ENCODE measurements around the gene MROH2A.

MROH2A gene

GRCh38 chr2:233766416-233766815 lies 11.7 kb upstream of the MROH2A start:
- DNase-seq (ENCODE audit: low spot score): no peak

DNA sequence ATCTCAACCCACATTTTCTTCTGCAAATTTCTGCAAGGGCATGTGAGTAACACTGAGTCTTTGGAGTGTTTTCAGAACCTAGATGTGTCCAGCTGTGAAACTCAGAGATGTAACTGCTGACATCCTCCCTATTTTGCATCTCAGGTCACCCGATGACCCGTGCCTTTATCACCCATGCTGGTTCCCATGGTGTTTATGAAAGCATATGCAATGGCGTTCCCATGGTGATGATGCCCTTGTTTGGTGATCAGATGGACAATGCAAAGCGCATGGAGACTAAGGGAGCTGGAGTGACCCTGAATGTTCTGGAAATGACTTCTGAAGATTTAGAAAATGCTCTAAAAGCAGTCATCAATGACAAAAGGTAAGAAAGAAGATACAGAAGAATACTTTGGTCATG lies 10.1 kb upstream of the MROH2A start:
- DNase-seq (ENCODE audit: low spot score): no peak

- no peak for DNase-seq (ENCODE audit: low spot score)
These were observed 8.9 kb upstream of the MROH2A start for GRCh38 chr2:233769260-233769659.

GRCh38 chr2:233772153-233772552 lies 6.0 kb upstream of the MROH2A start:
- no peak for DNase-seq (ENCODE audit: low spot score)

DNA sequence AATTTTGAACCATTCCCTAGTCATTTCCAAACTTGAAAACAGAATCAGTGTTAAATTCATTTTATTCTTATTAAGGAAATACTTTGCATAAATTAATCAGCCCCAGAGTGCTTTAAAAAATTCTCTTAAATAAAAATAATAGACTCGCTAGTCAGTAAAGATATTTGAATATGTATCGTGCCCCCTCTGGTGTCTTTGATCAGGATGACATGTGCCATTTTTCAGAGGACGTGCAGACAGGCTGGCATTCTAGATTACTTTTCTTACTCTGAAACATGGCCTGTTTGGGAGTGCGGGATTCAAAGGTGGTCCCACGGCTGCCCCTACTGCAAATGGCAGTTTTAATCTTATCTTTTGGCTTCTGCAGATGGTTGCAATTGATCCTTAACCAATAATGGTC lies 5.5 kb upstream of the MROH2A start:
- DNase-seq (ENCODE audit: low spot score): no peak

GRCh38 chr2:233773854-233774253 lies 4.3 kb upstream of the MROH2A start:
- DNase-seq (ENCODE audit: low spot score): no peak

- DNase-seq (ENCODE audit: low spot score): no peak
These were observed 2.7 kb upstream of the MROH2A start for GRCh38 chr2:233775414-233775813.

GRCh38 chr2:233779722-233780121 lies 1.6 kb downstream of the MROH2A start:
- DNase-seq (ENCODE audit: low spot score): no peak

DNA sequence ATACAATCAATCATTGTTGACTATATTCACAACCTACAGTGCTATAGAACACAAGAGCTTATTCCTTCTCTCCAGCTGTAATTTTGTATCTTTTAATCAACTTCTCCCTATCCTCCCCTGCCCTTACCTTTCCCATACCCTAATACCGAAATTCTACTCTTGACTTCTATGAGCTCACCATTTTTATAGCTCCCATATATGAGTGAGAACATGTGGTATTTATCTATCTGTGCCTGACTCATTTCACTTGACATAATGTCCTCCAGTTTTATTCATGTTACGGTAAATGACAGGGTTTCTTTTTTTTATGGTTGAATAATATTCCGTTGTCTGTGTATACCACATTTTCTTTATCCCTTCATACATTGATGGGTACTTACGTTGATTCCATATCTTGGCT lies 2.6 kb downstream of the MROH2A start:
- DNase-seq (ENCODE audit: low spot score): no peak

GRCh38 chr2:233789554-233789953 lies 11.4 kb downstream of the MROH2A start:
- no peak for DNase-seq (ENCODE audit: low spot score)

GRCh38 chr2:233791151-233791882 lies 13.2 kb downstream of the MROH2A start:
- no peak for DNase-seq (ENCODE audit: low spot score)

DNA sequence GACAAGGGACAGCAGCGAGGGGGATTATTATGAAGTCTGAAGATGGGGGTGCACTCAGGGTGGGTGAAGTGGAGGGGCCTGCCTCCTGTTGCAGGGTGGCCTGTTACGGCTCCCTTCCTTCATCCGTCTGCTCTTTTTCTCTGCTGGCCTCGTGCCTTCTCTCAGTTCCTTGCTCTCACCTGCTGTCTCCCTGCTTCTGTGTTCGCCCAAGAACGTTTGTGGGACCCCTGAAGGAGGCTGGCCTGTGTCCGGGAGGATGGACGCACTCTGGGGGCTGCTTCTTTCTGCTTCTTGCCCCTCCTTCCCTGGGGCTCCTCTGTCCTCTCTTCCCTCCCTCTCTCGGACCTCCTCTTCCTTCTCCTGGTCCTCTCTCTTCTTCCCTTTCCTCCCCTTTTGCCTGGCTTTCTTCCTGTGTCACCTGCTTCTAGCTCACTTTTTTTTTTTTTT lies 13.8 kb downstream of the MROH2A start:
- DNase-seq (ENCODE audit: low spot score): no peak

DNA sequence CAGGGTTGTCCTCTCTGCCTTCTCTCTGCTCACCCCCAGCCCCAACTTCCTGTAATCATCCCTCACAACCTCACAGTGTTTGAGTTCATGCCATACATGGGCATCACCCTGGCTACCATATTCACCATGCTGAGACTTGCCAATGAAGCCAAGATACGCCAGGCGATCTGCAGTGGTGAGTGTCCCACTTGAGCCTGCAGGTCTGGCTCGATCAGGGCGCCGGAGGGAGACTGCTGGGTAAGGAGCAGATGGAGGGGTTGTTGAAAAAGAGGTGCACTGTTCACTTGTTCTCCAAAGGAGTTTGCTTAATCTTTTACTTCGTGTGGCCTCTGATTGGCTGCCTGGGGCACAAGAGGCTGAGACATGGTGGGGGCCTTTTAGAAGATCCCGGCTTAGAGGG lies 14.6 kb downstream of the MROH2A start:
- DNase-seq (ENCODE audit: low spot score): no peak

DNA sequence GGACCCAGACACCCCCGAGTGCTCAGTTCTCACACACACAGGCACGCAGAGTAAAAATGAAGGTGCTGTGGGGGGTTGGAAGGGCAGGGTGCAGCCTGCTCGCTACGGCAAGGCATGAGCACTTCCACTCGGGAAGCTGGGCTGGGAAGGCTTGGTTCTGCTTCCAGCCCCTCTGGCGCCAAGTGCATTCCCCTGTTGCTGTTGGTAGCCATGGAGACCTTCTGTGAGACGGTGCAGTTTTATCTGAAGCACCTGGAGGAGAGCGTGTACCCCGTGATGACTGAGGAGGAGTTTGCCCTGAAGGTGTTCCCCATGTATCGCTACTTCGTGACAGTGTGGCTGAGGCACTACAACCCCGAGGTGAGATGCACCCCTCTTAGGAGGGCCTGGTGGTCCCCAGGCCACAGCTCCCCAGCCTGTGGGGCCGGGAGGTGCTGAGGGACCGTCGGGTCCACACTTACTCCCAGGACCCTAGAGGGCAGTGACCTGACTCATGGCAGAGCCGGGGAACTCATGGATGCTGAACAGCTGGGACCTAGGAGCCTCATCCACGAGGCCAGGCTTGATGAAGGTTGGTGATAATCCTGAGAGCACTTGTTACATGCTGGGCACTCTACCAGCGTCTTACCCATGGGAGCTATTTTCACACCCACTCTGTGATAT lies 15.5 kb downstream of the MROH2A start:
- DNase-seq (ENCODE audit: low spot score): no peak

DNA sequence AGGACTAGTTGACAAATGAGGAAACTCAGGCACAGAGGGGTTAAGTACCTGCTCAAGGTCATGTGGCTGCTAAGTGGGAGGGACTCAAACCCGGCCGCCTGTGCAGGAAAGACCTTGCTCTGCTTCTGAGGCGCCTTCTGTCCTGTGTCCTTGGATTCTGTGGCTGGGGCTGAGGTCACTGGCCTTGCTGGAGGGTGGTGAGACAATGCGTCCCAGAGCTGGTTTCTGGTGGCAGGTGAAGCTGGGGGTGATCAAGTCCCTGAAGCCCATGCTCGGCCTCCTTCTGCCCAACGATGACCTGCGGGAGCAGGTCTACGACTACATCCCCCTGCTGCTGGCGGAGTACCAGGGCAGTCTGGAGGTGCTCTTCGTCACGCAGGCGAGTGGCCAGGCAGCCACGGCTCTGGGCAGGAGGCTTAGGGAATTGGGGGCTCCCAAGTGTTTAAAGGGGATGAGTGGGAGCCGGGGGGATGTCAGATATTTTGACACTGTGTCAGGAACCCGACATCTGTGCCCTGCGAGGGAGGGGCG lies 16.1 kb downstream of the MROH2A start:
- DNase-seq (ENCODE audit: low spot score): no peak

GRCh38 chr2:233795735-233796171 lies 17.6 kb downstream of the MROH2A start:
- no peak for DNase-seq (ENCODE audit: low spot score)

GRCh38 chr2:233796254-233796653 lies 18.1 kb downstream of the MROH2A start:
- DNase-seq (ENCODE audit: low spot score): no peak

DNA sequence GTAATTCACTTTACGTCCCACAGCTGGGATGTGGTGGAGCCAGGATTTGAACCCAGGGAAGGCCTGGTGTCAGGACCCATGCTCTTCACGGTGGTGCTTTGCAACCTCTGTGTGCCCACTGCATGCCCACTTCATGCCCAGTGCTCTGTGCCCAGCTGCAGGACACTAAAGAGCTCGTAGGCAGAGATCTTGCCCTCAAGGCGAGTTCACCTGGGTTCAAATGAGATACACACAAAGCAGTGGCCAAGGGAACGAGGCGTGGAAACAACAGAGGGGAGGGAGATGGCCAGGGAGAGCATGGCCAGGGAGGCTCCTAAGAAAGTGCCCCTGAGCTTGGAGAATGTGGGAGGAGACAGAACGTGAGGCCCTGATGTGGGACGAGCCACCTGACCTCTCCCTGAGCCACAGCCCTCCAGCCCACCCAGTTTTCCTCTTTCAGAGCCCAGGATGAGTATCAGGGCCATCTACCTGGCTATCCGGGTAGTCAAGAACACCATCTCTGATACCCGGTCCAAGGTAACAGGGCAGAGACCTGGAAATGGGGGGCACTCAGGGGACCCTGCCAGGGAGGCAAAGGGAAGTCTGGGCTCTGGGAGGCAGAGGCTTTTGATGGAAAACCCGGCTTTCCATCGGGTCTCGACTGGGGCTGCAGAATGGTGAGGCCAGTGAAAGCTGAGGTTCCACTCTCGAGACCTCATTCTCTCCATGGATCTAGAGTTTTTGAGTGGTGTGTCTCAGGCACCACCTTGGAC lies 20.4 kb downstream of the MROH2A start:
- DNase-seq (ENCODE audit: low spot score): no peak

- DNase-seq (ENCODE audit: low spot score): no peak
These were observed 21.0 kb downstream of the MROH2A start for GRCh38 chr2:233799087-233799665.

- no peak for DNase-seq (ENCODE audit: low spot score)
These were observed 21.6 kb downstream of the MROH2A start for GRCh38 chr2:233799716-233800115.

- DNase-seq (ENCODE audit: low spot score): no peak
These were observed 22.1 kb downstream of the MROH2A start for GRCh38 chr2:233800208-233800607.

DNA sequence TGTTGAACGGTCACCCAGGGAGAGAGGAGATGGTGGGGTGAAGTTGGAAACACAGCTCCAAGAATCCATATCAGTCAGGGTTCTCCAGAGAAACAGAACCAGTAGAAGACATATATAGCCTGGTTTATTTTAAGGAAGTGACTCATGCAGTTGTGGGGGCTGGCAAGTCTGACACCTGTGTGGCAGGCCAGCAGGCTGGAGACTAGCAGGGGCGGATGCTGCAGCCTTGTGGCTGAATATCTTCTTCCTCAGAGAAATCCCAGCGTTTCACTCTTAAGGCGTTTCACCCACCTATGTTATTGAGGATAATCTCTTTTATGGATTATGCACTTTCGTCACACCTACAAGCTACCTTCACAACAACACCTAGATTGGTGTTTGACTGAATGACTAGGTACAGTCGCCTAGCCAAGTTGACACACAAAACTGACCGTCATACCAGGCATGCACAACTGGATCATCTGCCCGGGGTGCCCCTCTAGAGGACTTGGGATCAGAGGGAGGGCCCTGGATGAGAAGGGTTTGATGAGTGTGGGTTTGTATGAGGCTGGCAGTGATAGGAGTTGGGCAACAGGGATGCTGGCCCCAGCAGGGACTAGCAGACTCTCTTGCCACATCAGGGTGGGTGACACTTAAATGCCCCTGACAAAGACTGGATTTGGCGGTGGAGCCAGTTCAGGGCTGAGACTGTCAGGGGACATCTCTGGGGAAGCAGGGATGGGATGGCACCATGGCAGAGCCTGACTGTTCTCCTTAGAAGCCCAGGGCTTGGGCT lies 23.4 kb downstream of the MROH2A start:
- no peak for DNase-seq (ENCODE audit: low spot score)
